Retina (tissue), 1 donor: ENCODE measurements around the gene TMEM35B.
"Not testable (repeated sequence)": the region's sequence is repeated elsewhere in the genome, so short reads cannot be mapped to it uniquely, and the experiment has no call there.

Experiments
- DNase-seq: peaks from one replicate; pipeline ENCODE4 v3.0.0-alpha.2; 2016

Gene TMEM35B

GRCh38 chr1:34975338-34975737 is 9.8 kb downstream of the TMEM35B start:
- no peak for DNase-seq

GRCh38 chr1:34974626-34975025 is 10.5 kb downstream of the TMEM35B start:
- DNase-seq: no peak

- DNase-seq: no peak
These were observed 11.8 kb downstream of the TMEM35B start for GRCh38 chr1:34973326-34973725.

- no peak for DNase-seq
These were observed 14.3 kb downstream of the TMEM35B start for GRCh38 chr1:34970829-34971228.

GRCh38 chr1:34970220-34970735 is 14.9 kb downstream of the TMEM35B start:
- DNase-seq: no peak

GRCh38 chr1:34968297-34968696 is 16.9 kb downstream of the TMEM35B start:
- not testable (repeated sequence) for DNase-seq

DNA sequence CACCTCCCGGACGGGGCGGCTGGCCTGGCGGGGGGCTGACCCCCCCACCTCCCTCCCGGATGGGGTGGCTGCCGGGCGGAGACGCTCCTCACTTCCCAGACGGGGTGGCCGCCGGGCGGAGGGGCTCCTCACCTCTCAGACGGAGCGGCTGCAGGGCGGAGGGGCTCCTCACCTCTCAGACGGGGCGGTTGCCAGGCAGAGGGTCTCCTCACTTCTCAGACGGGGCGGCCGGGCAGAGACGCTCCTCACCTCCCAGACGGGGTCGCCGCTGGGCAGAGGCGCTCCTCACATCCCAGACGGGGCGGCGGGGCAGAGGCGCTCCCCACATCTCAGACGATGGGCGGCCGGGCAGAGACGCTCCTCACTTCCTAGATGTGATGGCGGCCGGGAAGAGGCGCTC is 17.5 kb downstream of the TMEM35B start:
- not testable (repeated sequence) for DNase-seq

DNA sequence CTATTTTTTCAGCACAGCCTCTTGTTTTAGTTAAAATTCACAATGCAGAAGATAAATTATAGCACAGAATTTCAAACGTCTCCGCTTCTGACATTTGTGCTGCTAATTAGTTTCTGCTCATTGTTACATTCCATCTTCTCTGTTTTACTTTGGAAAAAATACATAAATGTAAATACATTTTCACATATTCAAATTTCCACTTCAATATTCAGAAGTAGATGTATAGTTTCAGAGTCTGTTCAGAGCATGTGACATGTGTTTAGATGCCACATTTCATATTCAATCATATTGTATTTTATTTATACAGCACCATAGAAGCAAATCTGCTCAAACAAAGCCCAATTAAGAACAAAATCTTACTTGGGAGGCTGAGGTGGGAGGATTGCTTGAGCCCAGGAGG is 19.6 kb downstream of the TMEM35B start:
- DNase-seq: no peak

DNA sequence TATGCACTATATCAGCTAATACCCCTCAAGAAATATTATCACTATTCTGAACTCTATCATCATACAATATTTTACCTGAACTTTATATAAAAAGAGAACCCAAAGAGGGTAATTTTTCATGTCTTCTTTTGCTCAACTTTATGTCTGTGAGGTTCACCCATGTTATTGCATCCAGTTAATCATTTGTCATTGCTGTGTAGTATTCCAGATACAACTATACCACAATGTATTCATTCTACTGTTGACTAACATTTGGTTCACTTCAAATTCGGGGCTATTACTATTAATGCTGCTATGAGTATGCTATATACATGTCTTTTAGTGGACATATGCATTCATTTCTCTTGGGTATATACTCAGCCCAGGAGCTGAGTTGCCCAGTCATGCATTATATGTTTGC is 34.7 kb downstream of the TMEM35B start:
- no peak for DNase-seq

DNA sequence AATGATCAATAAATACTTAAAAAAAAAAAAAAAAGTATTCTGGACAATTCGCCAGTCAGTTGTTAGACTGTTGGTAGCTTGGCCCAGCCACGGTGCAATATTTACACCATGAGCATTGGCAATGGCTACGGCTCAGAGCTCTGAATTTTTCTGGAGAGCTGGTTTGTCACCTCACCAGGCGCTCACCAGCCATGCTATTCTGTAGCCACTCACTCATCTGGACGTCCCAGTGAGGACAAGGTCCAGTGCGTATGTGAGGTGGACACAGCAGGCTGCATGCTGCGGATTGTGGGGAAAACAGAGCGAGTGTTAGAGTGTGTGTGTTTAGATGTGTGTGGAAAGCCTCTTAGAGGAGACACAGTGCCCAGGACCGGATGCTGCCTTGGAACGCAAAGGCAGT is 36.4 kb downstream of the TMEM35B start:
- DNase-seq: not testable (repeated sequence)

GRCh38 chr1:34947641-34948314 is 37.4 kb downstream of the TMEM35B start:
- not testable (repeated sequence) for DNase-seq

DNA sequence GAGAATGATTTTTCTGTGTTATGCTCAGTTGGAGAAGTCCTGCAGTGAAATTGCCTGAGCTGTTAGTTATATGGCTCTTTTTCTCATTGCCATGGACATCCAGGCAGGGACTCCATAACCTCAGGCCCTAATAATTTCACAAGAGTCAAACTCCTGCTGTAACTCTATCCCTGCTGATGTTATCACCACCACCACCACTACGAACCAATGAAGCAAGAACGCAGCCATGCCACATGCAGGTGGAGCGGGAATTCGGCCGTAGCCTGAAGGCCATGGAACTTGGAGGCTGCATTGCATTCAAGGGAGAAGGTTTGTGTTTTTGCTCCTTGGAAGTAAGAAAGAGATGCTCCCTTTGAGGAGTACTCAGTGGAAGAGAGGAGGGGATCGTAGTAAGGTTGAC is 38.9 kb downstream of the TMEM35B start:
- no peak for DNase-seq

DNA sequence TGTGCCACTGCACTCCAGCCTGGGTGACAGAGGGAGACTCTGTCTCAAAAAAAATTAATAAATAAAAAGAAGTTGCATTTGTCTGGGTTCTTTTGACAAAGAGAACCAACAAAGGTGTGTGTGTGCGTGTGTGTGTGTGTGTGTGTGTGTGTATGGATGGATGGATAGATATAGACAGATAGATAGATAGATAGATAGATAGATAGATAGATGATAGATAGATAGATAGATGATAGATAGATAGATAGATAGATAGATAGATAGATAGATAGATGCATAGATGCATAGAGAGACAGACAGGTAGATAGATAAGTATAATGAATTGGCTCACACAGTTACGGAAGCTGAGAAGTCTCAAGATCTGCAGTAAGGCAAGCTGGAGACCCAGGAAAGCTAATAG is 43.3 kb downstream of the TMEM35B start:
- not testable (repeated sequence) for DNase-seq
